ENCODE results near the gene KCNIP1.

DNA sequence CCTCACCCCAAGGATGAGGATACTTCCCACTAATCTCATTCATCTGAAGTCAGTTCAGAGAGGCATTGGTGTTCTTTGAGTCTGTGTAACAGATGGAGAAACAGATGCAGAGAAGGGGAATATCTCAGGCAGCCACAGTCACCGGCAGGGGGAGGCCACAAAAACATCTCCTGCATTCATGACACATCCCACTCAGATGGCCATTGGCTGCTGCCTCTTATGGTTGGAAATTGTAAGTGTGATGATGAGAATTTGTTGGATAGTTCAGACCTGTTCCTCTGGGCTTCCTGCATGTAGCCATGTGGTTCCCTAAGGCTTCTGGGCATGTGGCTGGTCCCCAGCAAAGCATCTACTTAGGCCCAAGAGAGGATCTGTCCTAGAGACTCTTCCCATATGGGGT is 233.8 kb downstream of the KCNIP1 start:
- TF ChIP-seq, protein P1, sequence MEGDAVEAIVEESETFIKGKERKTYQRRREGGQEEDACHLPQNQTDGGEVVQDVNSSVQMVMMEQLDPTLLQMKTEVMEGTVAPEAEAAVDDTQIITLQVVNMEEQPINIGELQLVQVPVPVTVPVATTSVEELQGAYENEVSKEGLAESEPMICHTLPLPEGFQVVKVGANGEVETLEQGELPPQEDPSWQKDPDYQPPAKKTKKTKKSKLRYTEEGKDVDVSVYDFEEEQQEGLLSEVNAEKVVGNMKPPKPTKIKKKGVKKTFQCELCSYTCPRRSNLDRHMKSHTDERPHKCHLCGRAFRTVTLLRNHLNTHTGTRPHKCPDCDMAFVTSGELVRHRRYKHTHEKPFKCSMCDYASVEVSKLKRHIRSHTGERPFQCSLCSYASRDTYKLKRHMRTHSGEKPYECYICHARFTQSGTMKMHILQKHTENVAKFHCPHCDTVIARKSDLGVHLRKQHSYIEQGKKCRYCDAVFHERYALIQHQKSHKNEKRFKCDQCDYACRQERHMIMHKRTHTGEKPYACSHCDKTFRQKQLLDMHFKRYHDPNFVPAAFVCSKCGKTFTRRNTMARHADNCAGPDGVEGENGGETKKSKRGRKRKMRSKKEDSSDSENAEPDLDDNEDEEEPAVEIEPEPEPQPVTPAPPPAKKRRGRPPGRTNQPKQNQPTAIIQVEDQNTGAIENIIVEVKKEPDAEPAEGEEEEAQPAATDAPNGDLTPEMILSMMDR (conservative IDR thresholded peaks at IDR 0.05; ENCODE audit: low read depth, low read length), result peak; percentile 20; the same call in 1 of the 2 replicates
- no peak for TF ChIP-seq EZH2 (IDR thresholded peaks at IDR 0.05; ENCODE audit: low read length, unreplicated experiment)

All from PC-3 (cell line).